TTC549 (cell line): Measurements from ENCODE around the gene DIAPH3.
A peak's percentile ranks its signal among the peaks of the same experiment; 100 is the strongest.

Source experiments
- FAIRE-seq: peaks from 2 replicates; lab custom pipeline; 2012; peaks lifted over from hg19 to GRCh38; lab: Jason Lieb, UNC

DIAPH3 gene

GRCh38 chr13:59706101-59706976 is 457.4 kb downstream of the DIAPH3 start:
- FAIRE-seq = no peak

DNA sequence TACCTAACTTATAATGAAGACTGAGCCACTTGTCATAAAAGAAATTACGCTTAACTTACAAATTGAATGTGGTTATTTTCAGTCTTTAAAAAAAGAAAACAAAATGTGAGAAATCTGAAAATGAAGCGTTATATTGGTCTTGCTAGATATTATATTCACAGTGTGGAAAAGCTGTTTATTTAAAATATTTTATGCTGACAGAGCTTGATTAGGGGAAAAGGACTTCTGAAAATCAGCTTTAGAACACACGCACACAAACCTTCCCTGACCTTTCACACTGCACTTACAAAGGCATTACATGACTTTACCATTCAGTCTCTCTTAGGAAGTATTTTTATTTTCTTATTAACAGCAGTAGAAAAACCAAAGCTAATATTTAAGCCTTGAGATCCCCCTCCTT is 461.5 kb downstream of the DIAPH3 start:
- no peak for FAIRE-seq

GRCh38 chr13:59701261-59701660 is 462.5 kb downstream of the DIAPH3 start:
- FAIRE-seq = no peak

DNA sequence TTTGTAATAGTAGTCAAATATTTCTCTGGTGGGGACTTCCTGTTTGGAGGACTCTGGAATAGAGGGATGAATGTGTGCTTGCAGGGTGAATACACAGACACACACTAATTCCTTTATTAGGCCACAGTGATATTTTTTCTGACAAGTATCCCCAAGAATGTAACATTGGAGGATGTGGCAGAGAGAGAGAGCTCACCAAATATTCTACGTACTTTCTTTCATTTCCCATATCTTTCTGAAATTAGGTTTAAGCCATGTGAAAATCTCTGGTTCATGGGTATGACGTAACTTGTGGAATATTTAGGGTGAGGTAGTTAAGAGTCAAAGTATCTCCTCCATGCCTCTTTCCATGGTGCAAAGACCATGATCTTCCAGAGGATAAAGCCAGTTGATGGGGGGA is 463.4 kb downstream of the DIAPH3 start:
- no peak for FAIRE-seq

- no peak for FAIRE-seq
Observed at GRCh38 chr13:59696271-59696670, 467.5 kb downstream of the DIAPH3 start.

DNA sequence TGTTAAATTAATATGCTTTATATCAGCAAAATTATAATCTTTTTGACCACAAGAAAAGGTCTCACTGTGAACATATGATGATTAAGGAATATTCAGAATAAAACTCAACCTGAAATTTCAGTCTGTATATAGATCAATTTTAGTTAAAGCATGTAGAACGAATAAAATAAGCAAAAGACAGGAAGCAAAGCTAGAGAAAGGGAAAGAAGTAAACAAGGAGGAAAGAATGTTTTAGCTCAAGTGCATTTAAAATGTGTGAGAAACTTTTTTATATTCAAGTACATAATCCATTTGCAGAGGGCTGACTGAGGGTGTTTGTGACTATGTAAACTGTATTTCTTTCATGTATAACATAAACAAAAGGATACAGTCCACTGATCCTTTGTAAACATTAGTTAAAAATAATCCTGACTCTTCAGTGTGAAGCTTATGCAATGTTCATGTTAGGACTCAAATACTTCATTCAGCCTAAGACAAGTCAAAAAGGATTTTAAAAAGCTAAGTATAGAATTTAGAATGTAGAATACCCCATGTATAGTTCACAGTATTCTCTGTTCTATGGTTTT is 472.1 kb downstream of the DIAPH3 start:
- FAIRE-seq = peak; percentile 96

DNA sequence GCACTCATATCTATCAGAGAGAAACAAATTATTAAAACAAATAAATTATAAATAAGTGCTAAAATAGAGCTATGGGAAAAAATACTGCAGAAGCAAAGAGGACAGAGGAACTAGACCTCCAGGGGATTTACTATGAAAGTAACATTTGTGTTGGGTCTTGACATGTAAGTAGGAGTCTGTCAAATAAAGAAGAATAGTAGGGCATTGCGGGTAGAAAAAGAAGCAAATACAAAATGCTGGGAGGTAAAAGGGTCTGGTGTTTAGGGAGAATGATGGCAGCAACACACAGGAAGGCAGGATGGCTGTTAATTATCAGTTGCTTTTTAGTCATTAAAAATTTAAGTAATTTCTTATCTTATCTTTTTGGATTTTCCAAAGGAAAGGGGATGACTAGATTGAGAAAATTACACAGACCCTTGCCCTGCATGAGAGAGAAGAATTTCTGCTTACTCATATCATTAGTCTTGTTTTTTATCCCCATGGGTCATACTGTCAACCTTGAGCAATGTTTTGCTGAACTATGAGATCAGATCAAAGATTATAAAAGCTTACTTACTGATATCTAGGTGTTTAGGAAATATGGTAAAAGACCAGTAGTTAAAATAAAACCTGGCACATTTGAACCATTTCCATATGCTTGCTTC is 472.7 kb downstream of the DIAPH3 start:
- FAIRE-seq = no peak

GRCh38 chr13:59689057-59689456 is 474.7 kb downstream of the DIAPH3 start:
- FAIRE-seq = no peak

DNA sequence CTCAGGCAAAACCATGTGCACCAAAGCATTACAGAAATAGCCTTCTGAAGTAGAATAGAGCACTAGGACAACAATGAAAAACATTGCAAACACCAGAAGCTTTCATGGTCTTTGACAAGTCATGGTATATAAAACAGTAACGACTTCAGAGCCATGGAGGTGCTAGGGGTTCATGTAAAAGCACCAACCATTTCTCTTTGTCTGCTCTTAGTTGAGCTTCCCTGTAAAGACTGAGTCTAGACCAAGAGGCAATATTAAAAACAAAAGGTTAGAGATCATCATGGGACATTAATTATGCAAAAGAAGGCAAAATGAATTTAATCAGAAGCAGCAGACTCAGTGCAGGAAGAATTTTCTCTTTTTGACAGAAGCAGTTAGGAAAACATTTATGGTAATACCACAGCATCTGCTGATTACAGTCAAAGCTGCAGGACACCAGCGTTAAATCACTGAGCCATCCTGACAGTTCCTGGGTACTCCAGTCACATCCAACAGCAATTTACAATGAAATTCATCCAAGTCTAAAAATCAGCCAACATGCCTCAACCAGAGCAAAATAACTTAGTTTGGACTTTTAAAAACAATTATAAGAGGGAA is 476.8 kb downstream of the DIAPH3 start:
- FAIRE-seq = peak; percentile 94

- no peak for FAIRE-seq
Observed at GRCh38 chr13:59684105-59684504, 479.6 kb downstream of the DIAPH3 start.

GRCh38 chr13:59681636-59682311 is 482.0 kb downstream of the DIAPH3 start:
- no peak for FAIRE-seq

GRCh38 chr13:59680429-59681024 is 483.2 kb downstream of the DIAPH3 start:
- peak; percentile 80 for FAIRE-seq

- FAIRE-seq = peak; percentile 90
Observed at GRCh38 chr13:59679254-59679653, 484.5 kb downstream of the DIAPH3 start.

DNA sequence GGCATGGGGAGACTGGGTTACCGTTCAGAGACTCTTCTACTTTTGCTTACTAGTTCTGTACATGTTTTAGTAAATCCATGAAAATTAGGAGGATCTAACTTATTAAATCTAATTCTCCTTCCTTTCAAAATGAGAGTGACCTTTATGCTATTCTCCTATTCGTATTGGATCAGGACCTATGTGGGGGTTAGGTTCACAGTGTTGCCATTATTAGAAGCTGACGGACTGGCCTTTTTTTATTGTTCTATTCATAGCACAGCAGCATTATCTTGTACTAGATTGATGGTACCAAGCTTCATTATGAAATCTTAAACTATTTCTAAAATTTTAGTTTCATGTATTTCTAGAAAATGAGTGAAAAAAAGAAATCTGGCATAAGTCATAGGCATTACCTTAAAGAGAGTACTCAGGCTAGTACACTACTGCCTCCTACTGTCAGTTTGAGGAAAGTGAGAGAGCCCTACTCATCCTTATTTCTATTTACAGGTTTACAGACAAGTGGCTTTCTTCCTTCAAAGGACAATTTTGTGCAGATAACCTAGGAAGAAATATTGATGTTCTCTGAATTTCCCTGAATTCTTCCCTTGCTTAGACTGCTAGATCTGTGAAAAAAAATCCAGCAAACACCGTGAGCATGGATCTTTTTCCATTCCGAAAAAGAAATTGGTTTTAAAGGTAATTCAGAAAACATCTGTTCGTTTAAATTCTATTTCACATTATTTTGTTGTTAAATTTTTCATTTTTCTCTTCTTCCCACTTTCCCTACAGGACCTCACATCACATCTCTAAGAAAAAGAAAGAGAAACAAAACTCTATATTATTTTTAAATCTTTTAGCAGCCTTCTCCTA is 485.5 kb downstream of the DIAPH3 start:
- FAIRE-seq = peak; percentile 92

DNA sequence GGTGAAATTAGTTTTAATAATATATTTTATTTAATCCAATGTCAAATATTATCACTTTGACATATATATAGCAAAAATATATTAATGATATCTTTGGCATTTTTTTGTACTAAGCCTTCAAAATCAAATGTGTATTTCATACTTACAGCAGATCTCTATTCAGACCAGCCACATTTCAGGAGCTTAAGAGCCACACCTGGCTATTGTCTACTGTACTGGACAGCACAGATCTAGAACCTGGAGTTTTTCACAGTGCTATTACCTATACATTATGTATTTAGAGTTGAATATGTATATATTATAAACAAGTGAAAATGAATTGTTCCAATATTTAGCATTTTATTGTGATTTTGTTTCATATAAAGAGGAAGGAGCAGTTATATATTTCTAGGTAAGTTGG is 486.3 kb downstream of the DIAPH3 start:
- FAIRE-seq = no peak

DNA sequence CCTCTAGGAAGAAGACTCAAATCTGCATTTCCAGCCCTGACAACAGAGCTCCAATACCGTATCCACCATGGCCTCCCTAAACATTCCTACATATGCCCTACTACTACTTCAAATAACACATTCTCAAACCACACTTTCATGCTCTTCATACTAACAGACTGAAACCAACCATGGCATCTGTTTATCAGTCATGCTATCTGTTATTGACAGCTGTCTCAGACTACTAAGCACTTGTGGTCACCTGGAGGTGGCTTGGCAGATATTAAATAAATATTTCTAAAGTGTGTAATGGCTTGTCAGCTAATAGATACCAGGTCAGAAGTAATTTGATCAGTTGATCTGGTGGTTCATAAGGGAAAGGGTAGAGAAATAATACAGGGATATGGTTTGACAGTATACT is 489.1 kb downstream of the DIAPH3 start:
- FAIRE-seq = no peak

- FAIRE-seq = no peak
Observed at GRCh38 chr13:59673286-59673685, 490.4 kb downstream of the DIAPH3 start.

GRCh38 chr13:59672445-59672844 is 491.3 kb downstream of the DIAPH3 start:
- no peak for FAIRE-seq

GRCh38 chr13:59671881-59672280 is 491.8 kb downstream of the DIAPH3 start:
- FAIRE-seq = no peak

GRCh38 chr13:59666504-59666903 is 497.2 kb downstream of the DIAPH3 start:
- no peak for FAIRE-seq

DNA sequence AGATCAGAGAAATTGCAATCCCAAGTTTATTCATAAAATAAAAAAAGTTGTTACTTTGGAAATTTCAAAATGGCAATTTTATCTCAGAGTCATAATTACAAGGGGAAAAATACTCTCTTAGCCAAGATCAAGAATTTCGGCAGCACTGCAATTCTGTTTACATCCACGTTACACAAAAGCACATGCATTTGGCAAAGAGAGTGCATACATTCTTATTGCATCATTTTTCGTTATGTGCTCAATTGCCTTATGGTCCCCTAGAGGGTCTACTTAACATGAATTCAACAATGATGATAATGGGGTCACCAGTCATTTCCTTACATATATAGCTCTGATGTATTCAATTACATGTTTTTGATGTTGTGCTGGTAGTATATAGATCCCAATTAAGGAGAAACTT is 498.0 kb downstream of the DIAPH3 start:
- FAIRE-seq = no peak
